ENCODE data around the gene TOMM20. TPM values are rescaled to one million over a fixed set of nuclear protein-coding genes. Genes with fewer than 3 reads are reported as not detected.
"Not testable (repeated sequence)": the region's sequence is repeated elsewhere in the genome, so short reads cannot be mapped to it uniquely, and the experiment has no call there.

The TOMM20 gene
- total RNA-seq, 2 donors from 2014 or later = 237 to 252 TPM

- Mint-ChIP-seq H3K9me3 (no peaks in the 10 kb centered on the region), H3K27ac (no peak overlapping the region), H3K27me3 (ENCODE audit: insufficient read depth) (peaks cover 4% of the 10 kb centered on the region), H3K4me1 (peaks cover 11% of the 10 kb centered on the region), H3K36me3 (ENCODE audit: low read depth) (peaks cover 8% of the 10 kb centered on the region), H3K4me3 (no peak overlapping the region)
- Histone ChIP-seq H3K36me3 (ENCODE audit: control insufficient read depth, insufficient read depth, low read length) (peaks cover 4% of the 10 kb centered on the region), H3K9me3 (ENCODE audit: control insufficient read depth, low read length) (no peaks in the 10 kb centered on the region), H3K4me3 (ENCODE audit: low read length) (no peak overlapping the region), H3K27ac (ENCODE audit: low read depth, low read length) (no peak overlapping the region), H3K27me3 (ENCODE audit: control insufficient read depth, insufficient read depth, low read length, poor library complexity, severe bottlenecking) (no peaks in the 10 kb centered on the region), H3K4me1 (ENCODE audit: control insufficient read depth, insufficient read depth, low read length) (no peaks in the 10 kb centered on the region), H3K9ac (ENCODE audit: extremely low read depth, low read length, poor library complexity, severe bottlenecking) (no peak overlapping the region)
- DNase-seq = peak; percentile 82
- TF ChIP-seq CTCF (conservative IDR thresholded peaks at IDR 0.05) = no peak
- 72 to 87% methylated on average over 6 to 13 of the region's 13 CpGs for WGBS, 2 experiments (ENCODE audit: insufficient coverage in 1 of 2, insufficient read length in 1 of 2)
Observed at GRCh38 chr1:235100194-235100772, 28.4 kb downstream of the TOMM20 start.

GRCh38 chr1:235098991-235099390 is 29.6 kb downstream of the TOMM20 start:
- H3K27me3 ChIP-seq (ENCODE audit: control insufficient read depth, insufficient read depth, low read length, poor library complexity, severe bottlenecking) = no peaks in the 10 kb centered on the region
- H3K4me1 ChIP-seq (ENCODE audit: control insufficient read depth, insufficient read depth, low read length) = no peaks in the 10 kb centered on the region
- H3K27ac Mint-ChIP-seq = no peak overlapping the region
- H3K9ac ChIP-seq (ENCODE audit: extremely low read depth, low read length, poor library complexity, severe bottlenecking) = no peak overlapping the region
- no peak overlapping the region for H3K27ac ChIP-seq (ENCODE audit: low read depth, low read length)
- H3K27me3 Mint-ChIP-seq (ENCODE audit: insufficient read depth) = peaks cover 4% of the 10 kb centered on the region
- WGBS, 2 experiments (ENCODE audit: insufficient coverage in 1 of 2, insufficient read length in 1 of 2) = 93% methylated on average over 7 to 9 of the region's 9 CpGs
- H3K36me3 ChIP-seq (ENCODE audit: control insufficient read depth, insufficient read depth, low read length) = peaks cover 4% of the 10 kb centered on the region
- peaks cover 7% of the 10 kb centered on the region for H3K4me1 Mint-ChIP-seq
- DNase-seq = peak; percentile 38
- H3K4me3 Mint-ChIP-seq = no peak overlapping the region
- TF ChIP-seq CTCF (conservative IDR thresholded peaks at IDR 0.05) = no peak
- H3K4me3 ChIP-seq (ENCODE audit: low read length) = no peak overlapping the region
- H3K36me3 Mint-ChIP-seq (ENCODE audit: low read depth) = peaks cover 8% of the 10 kb centered on the region
- H3K9me3 Mint-ChIP-seq = no peaks in the 10 kb centered on the region
- no peaks in the 10 kb centered on the region for H3K9me3 ChIP-seq (ENCODE audit: control insufficient read depth, low read length)

GRCh38 chr1:235098547-235098946 is 30.1 kb downstream of the TOMM20 start:
- H3K4me1 Mint-ChIP-seq = peaks cover 5% of the 10 kb centered on the region
- Histone ChIP-seq H3K4me3 (ENCODE audit: low read length) (no peak overlapping the region), H3K9ac (ENCODE audit: extremely low read depth, low read length, poor library complexity, severe bottlenecking) (no peak overlapping the region), H3K27ac (ENCODE audit: low read depth, low read length) (no peak overlapping the region), H3K36me3 (ENCODE audit: control insufficient read depth, insufficient read depth, low read length) (peaks cover 4% of the 10 kb centered on the region), H3K4me1 (ENCODE audit: control insufficient read depth, insufficient read depth, low read length) (no peaks in the 10 kb centered on the region), H3K9me3 (ENCODE audit: control insufficient read depth, low read length) (no peaks in the 10 kb centered on the region), H3K27me3 (ENCODE audit: control insufficient read depth, insufficient read depth, low read length, poor library complexity, severe bottlenecking) (no peaks in the 10 kb centered on the region)
- DNase-seq = peak; percentile 32
- H3K9me3 Mint-ChIP-seq = no peaks in the 10 kb centered on the region
- no peak for TF ChIP-seq CTCF (conservative IDR thresholded peaks at IDR 0.05)
- peaks cover 5% of the 10 kb centered on the region for H3K36me3 Mint-ChIP-seq (ENCODE audit: low read depth)
- no peak overlapping the region for H3K27ac Mint-ChIP-seq
- 78 to 93% methylated on average over 2 to 6 of the region's 6 CpGs for WGBS, 2 experiments (ENCODE audit: insufficient coverage in 1 of 2, insufficient read length in 1 of 2)
- no peak overlapping the region for H3K4me3 Mint-ChIP-seq
- peaks cover 1% of the 10 kb centered on the region for H3K27me3 Mint-ChIP-seq (ENCODE audit: insufficient read depth)

GRCh38 chr1:235097501-235097900 is 31.1 kb downstream of the TOMM20 start:
- not testable (repeated sequence) for H3K36me3 Mint-ChIP-seq (ENCODE audit: low read depth)

More at GRCh38 chr1:235097501-235097900, 31.1 kb downstream of the TOMM20 start:
- not testable (repeated sequence) for H3K4me1 ChIP-seq (ENCODE audit: control insufficient read depth, insufficient read depth, low read length); H3K9me3 ChIP-seq (ENCODE audit: control insufficient read depth, low read length); H3K27ac Mint-ChIP-seq; H3K36me3 ChIP-seq (ENCODE audit: control insufficient read depth, insufficient read depth, low read length); H3K27ac ChIP-seq (ENCODE audit: low read depth, low read length); H3K27me3 ChIP-seq (ENCODE audit: control insufficient read depth, insufficient read depth, low read length, poor library complexity, severe bottlenecking); H3K9me3 Mint-ChIP-seq; H3K27me3 Mint-ChIP-seq (ENCODE audit: insufficient read depth); H3K4me3 ChIP-seq (ENCODE audit: low read length); H3K9ac ChIP-seq (ENCODE audit: extremely low read depth, low read length, poor library complexity, severe bottlenecking); H3K4me3 Mint-ChIP-seq
- H3K4me1 Mint-ChIP-seq = peaks cover 11% of the 10 kb centered on the region
- WGBS, 2 experiments (ENCODE audit: insufficient coverage in 1 of 2, insufficient read length in 1 of 2) = 95 to 98% methylated on average over 11 to 14 of the region's 14 CpGs
- DNase-seq = peak; percentile 16

Measured in endodermal cell (in vitro differentiated cells).